Measurements from ENCODE around the gene NODAL.

Gene NODAL

GRCh38 chr10:70432561-70433263 is 8.8 kb downstream of the NODAL start:
- DNase-seq, result no peak

GRCh38 chr10:70432101-70432500 is 9.4 kb downstream of the NODAL start:
- no peak for DNase-seq

- no peak for DNase-seq
These were observed 10.7 kb downstream of the NODAL start for GRCh38 chr10:70430493-70431445.

- no peak for DNase-seq
These were observed 14.7 kb downstream of the NODAL start for GRCh38 chr10:70426823-70427222.

- no peak for DNase-seq
These were observed 16.4 kb downstream of the NODAL start for GRCh38 chr10:70425096-70425495.

- DNase-seq, result no peak
These were observed 17.2 kb downstream of the NODAL start for GRCh38 chr10:70424320-70424719.

- no peak for DNase-seq
These were observed 22.8 kb downstream of the NODAL start for GRCh38 chr10:70418713-70419112.

- no peak for DNase-seq
These were observed 23.3 kb downstream of the NODAL start for GRCh38 chr10:70418229-70418628.

GRCh38 chr10:70417568-70417967 is 23.9 kb downstream of the NODAL start:
- DNase-seq, result no peak

GRCh38 chr10:70412356-70412755 is 29.1 kb downstream of the NODAL start:
- DNase-seq, result no peak

GRCh38 chr10:70410608-70411007 is 30.9 kb downstream of the NODAL start:
- DNase-seq, result no peak

GRCh38 chr10:70409772-70410171 is 31.7 kb downstream of the NODAL start:
- DNase-seq, result no peak

GRCh38 chr10:70405037-70405824 is 36.2 kb downstream of the NODAL start:
- no peak for DNase-seq

- DNase-seq, result no peak
These were observed 36.8 kb downstream of the NODAL start for GRCh38 chr10:70404787-70405036.

- DNase-seq, result peak; percentile 97 to 100
These were observed 37.3 kb downstream of the NODAL start, which contains the start of gene EIF4EBP2 for GRCh38 chr10:70404036-70404786. EIF4EBP2 (plus strand) TSS chr10:70404145; CDS start chr10:70404402, 257 bp downstream.

GRCh38 chr10:70403483-70404035 is 37.9 kb downstream of the NODAL start:
- DNase-seq, result no peak

- DNase-seq, result no peak
These were observed 42.3 kb downstream of the NODAL start for GRCh38 chr10:70399177-70399576.

- DNase-seq, result no peak
These were observed 45.3 kb downstream of the NODAL start for GRCh38 chr10:70396140-70396539.

- no peak for DNase-seq
These were observed 49.8 kb downstream of the NODAL start for GRCh38 chr10:70391654-70392053.

Data from activated CD4-positive, alpha-beta T cell treated with anti-CD3 and anti-CD28 coated beads, Interleukin-2, amount 50 U/mL, for 4 hours (primary cell).